Hepatocyte (in vitro differentiated cells): Measurements from ENCODE around the gene PPM1A. TPM values are rescaled to one million over a fixed set of nuclear protein-coding genes. Genes with fewer than 3 reads are reported as not detected.

Source experiments
- DNase-seq: peaks from one replicate; pipeline ENCODE4 v3.0.0-alpha.2; 2016; ENCODE audit warnings: low spot score
- H2AFZ ChIP-seq: fragments of 200-600 bp; sonication (generic); 2 replicates; pipeline ENCODE4 v1.6.0; 2016; ENCODE audit warnings: antibody characterized with exemption, mild to moderate bottlenecking
- H3K27ac ChIP-seq: fragments of 200-600 bp; sonication (generic); 2 replicates; pipeline ENCODE4 v1.5.1; 2016; ENCODE audit warnings: mild to moderate bottlenecking
- H3K27me3 ChIP-seq: fragments of 200-600 bp; sonication (generic); 2 replicates; pipeline ENCODE4 v1.6.1; 2016
- H3K36me3 ChIP-seq: fragments of 200-600 bp; sonication (generic); replicated peaks from 2 replicates; pipeline ENCODE4 v1.5.1; 2016; ENCODE audit warnings: low read depth; ENCODE audit not compliant: insufficient read depth
- H3K4me1 ChIP-seq: fragments of 200-600 bp; sonication (generic); 2 replicates; pipeline ENCODE4 v1.5.1; 2016; ENCODE audit warnings: mild to moderate bottlenecking, moderate library complexity; ENCODE audit not compliant: insufficient read depth
- H3K4me2 ChIP-seq: fragments of 200-600 bp; sonication (generic); 2 replicates; pipeline ENCODE4 v1.6.0; 2016
- H3K4me3 ChIP-seq: fragments of 200-600 bp; sonication (generic); 2 replicates; pipeline ENCODE4 v1.5.1; 2016; ENCODE audit warnings: mild to moderate bottlenecking
- H3K79me2 ChIP-seq: fragments of 200-600 bp; sonication (generic); 2 replicates; pipeline ENCODE4 v1.6.0; 2017; ENCODE audit warnings: mild to moderate bottlenecking
- H3K9me2 ChIP-seq: fragments of 200-600 bp; sonication (generic); replicated peaks from 2 replicates; pipeline ENCODE4 v1.6.0; 2017; ENCODE audit warnings: mild to moderate bottlenecking; ENCODE audit not compliant: insufficient read depth
- H3K9me3 ChIP-seq: fragments of 200-600 bp; sonication (generic); 2 replicates; pipeline ENCODE4 v1.5.1; 2016; ENCODE audit warnings: low read depth, mild to moderate bottlenecking
- H4K20me1 ChIP-seq: fragments of 200-600 bp; sonication (generic); 2 replicates; pipeline ENCODE4 v1.6.0; 2016; ENCODE audit warnings: mild to moderate bottlenecking; ENCODE audit not compliant: insufficient read depth, poor library complexity, severe bottlenecking
- EZH2 ChIP-seq: fragments of 200-600 bp; sonication (generic); IDR thresholded peaks from 2 replicates; pipeline ENCODE4 v1.6.1; 2016; ENCODE audit warnings: antibody characterized with exemption, mild to moderate bottlenecking, borderline replicate concordance
- EZH2phosphoT487 ChIP-seq: fragments of 200-600 bp; sonication (generic); IDR thresholded peaks from one replicate; pipeline ENCODE4 v1.6.1; 2018; ENCODE audit warnings: antibody characterized with exemption, mild to moderate bottlenecking, low read depth, moderate library complexity; ENCODE audit not compliant: unreplicated experiment, severe bottlenecking
- WGBS: methylation state at CpG from one replicate; pipeline ENCODE4 v1.1.6; 2016; ENCODE audit warnings: low lambda C conversion rate; ENCODE audit errors: missing lambda C conversion rate; 5-methylcytosine and 5-hydroxymethylcytosine counted together
- polyA plus RNA-seq: library from polyadenylated mRNA; unstranded; fragments of >200 nt; fragmentation: Nextera tagmentation; extraction: Ambion mirVana; gene quantifications from 2 replicates; pipeline ENCODE4 v1.2.1, GENCODE V29; 2016
- total RNA-seq: library from RNA; depleted of rRNA; stranded (reverse); fragments of >200 nt; gene quantifications from 2 replicates; pipeline ENCODE4 v1.2.3, GENCODE V29; 2014
- TF ChIP-seq, protein P1 (sequence below): fragments of 200-600 bp; sonication (generic); IDR thresholded peaks from 2 replicates; pipeline ENCODE4 v1.5.1; 2016; ENCODE audit warnings: antibody characterized with exemption, mild to moderate bottlenecking; ENCODE audit not compliant: poor library complexity

PPM1A gene
- total and polyA plus RNA-seq, 2 experiments from 2014 or later = 24.2 to 41.7 TPM

DNA sequence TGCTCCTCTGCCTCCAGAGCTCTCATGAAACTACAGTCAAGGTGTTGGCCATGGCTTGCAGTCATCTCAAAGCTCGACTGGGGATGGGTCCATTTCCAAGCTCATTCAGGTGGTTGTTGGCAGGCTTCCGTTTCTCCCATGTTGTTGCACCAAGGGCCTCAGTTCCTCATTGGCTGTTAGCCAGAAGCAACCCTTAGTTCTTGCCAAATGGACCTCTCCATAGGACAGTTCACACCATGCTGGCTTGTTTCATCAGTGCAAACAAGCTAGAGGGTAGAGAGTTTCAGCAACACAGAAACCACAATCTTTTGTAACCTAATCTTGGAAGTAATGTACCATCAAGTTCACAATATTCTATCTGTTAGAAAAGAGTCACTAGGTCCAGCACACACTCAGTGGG is 22.7 kb upstream of the PPM1A start:
- TF ChIP-seq, protein P1, sequence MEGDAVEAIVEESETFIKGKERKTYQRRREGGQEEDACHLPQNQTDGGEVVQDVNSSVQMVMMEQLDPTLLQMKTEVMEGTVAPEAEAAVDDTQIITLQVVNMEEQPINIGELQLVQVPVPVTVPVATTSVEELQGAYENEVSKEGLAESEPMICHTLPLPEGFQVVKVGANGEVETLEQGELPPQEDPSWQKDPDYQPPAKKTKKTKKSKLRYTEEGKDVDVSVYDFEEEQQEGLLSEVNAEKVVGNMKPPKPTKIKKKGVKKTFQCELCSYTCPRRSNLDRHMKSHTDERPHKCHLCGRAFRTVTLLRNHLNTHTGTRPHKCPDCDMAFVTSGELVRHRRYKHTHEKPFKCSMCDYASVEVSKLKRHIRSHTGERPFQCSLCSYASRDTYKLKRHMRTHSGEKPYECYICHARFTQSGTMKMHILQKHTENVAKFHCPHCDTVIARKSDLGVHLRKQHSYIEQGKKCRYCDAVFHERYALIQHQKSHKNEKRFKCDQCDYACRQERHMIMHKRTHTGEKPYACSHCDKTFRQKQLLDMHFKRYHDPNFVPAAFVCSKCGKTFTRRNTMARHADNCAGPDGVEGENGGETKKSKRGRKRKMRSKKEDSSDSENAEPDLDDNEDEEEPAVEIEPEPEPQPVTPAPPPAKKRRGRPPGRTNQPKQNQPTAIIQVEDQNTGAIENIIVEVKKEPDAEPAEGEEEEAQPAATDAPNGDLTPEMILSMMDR = no peak
- TF ChIP-seq EZH2 = no peak
- TF ChIP-seq EZH2phosphoT487 = no peak
- Histone ChIP-seq H3K27ac (no peak overlapping the region), H3K79me2 (no peaks in the 10 kb centered on the region), H3K9me2 (no peaks in the 10 kb centered on the region), H3K4me2 (no peak overlapping the region), H3K27me3 (no peaks in the 10 kb centered on the region), H4K20me1 (no peaks in the 10 kb centered on the region), H2AFZ (no peak overlapping the region), H3K4me3 (no peak overlapping the region), H3K9me3 (no peaks in the 10 kb centered on the region), H3K4me1 (no peaks in the 10 kb centered on the region), H3K36me3 (no peaks in the 10 kb centered on the region)
- no peak for DNase-seq
- WGBS = 93% methylated on average over 2 of the region's 2 CpGs

DNA sequence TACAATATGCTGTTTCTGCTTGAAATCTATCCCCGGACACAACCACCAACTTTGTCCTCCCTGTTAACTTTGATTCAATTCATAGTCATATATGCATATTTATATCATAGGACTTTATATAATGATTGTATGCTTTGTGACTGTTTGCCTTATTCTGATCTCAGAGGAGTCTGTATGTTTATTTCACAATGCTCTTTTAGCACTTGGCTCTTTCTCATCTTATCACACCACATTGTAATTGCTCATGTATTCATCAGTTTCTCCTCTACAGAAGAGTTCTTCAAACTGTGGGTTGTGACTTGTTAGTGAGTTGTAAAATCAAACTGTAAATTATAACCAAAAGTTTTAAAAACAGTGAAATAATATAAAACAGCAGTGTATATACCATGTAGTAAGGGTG is 21.7 kb upstream of the PPM1A start:
- no peak overlapping the region for H2AFZ ChIP-seq
- no peak for DNase-seq
- H3K27ac ChIP-seq = no peak overlapping the region
- TF ChIP-seq EZH2phosphoT487 (no peak), EZH2 (no peak)
- TF ChIP-seq, protein P1 = no peak
- H3K79me2 ChIP-seq = no peaks in the 10 kb centered on the region
- no peak overlapping the region for H3K4me2 ChIP-seq
- no peaks in the 10 kb centered on the region for H3K27me3 ChIP-seq
- H4K20me1 ChIP-seq = no peaks in the 10 kb centered on the region
- 65% methylated on average over 1 of the region's 1 CpG for WGBS
- H3K4me1 ChIP-seq = no peaks in the 10 kb centered on the region
- H3K9me3 ChIP-seq = no peaks in the 10 kb centered on the region
- no peak overlapping the region for H3K4me3 ChIP-seq
- no peaks in the 10 kb centered on the region for H3K9me2 ChIP-seq
- no peaks in the 10 kb centered on the region for H3K36me3 ChIP-seq

DNA sequence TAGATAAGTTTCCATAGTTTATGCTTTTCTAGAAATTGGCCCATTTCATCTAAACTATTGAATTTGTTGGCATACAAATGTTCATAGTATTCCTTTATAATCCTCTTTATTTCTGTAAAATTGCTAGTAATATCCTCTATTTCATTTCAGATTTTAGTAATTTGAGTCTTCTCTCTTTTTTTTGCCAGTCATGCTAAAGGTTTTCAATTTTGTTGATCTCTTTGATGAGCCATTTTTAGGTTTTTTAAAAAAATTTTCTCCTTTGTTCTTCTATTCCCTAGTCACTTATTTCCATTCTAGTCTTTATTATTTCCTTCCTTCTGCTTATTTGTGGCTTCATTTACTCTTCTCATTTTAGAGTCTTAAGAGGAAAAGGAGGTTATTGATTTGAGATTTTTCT is 19.4 kb upstream of the PPM1A start:
- no peak for TF ChIP-seq EZH2phosphoT487
- no peak for TF ChIP-seq EZH2
- TF ChIP-seq, protein P1 = no peak
- Histone ChIP-seq H3K9me2 (no peaks in the 10 kb centered on the region), H3K4me1 (no peaks in the 10 kb centered on the region), H3K36me3 (no peaks in the 10 kb centered on the region), H3K9me3 (no peaks in the 10 kb centered on the region), H3K27me3 (no peaks in the 10 kb centered on the region), H3K27ac (no peak overlapping the region), H3K4me3 (no peak overlapping the region), H3K4me2 (no peak overlapping the region), H4K20me1 (no peaks in the 10 kb centered on the region), H2AFZ (no peak overlapping the region), H3K79me2 (no peaks in the 10 kb centered on the region)
- no peak for DNase-seq

DNA sequence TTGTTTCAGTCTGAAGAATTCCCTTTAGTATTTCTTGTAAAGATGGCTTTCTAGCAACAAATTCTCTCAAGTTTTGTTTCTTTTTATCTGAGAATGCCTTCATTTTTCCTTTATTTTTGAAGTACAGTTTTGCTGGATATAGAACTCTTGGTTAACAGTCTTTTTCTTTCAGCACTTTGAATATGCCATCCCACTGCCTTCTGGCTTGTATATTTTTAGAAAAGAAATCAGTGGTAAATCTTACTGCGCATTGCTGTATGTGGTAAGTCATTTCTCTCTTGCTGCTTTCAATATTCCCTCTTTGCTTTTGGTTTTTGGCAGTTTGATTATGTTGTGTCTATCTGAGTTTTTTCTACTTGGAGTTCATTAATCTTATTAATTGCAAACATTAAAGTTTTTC is 16.8 kb upstream of the PPM1A start:
- WGBS = 97% methylated on average over 1 of the region's 1 CpG
- no peak for DNase-seq
- H4K20me1 ChIP-seq = no peaks in the 10 kb centered on the region

More for the DNA sequence above, 16.8 kb upstream of the PPM1A start:
- TF ChIP-seq EZH2 (no peak), EZH2phosphoT487 (no peak)
- TF ChIP-seq, protein P1 = no peak
- Histone ChIP-seq H3K4me3 (no peak overlapping the region), H3K36me3 (no peaks in the 10 kb centered on the region), H3K4me2 (no peak overlapping the region), H3K9me2 (no peaks in the 10 kb centered on the region), H3K27ac (no peak overlapping the region), H2AFZ (no peak overlapping the region), H3K4me1 (no peaks in the 10 kb centered on the region), H3K9me3 (no peaks in the 10 kb centered on the region), H3K79me2 (no peaks in the 10 kb centered on the region), H3K27me3 (no peaks in the 10 kb centered on the region)
